Skin epidermis (tissue), 12 donors: ENCODE results near the gene HOXC4.
"Not testable (repeated sequence)": the region's sequence is repeated elsewhere in the genome, so short reads cannot be mapped to it uniquely, and the experiment has no call there.

ENCODE experiments used
- H3K27ac ChIP-seq, 21 experiments: fragments of 200-600 bp; sonication (generic) in 11 of 21; one replicate each; pipeline ENCODE4 v1.5.0; 2020; ENCODE audit warnings: mild to moderate bottlenecking in 3 of 21, inconsistent platforms in 2 of 21, moderate library complexity in 2 of 21
- H3K4me3 ChIP-seq, 7 experiments: fragments of 200-600 bp; sonication (generic) in 2 of 7; one replicate each; pipeline ENCODE4 v1.5.0; 2020; ENCODE audit warnings: inconsistent platforms in 2 of 7, mild to moderate bottlenecking in 2 of 7, moderate library complexity in 1 of 7

HOXC4 gene

GRCh38 chr12:54071942-54072341 is 18.3 kb downstream of the HOXC4 start:
- H3K27ac ChIP-seq = no peak overlapping the region
- H3K4me3 ChIP-seq = no peak overlapping the region

- H3K4me3 ChIP-seq = no peak overlapping the region
- no peak overlapping the region for H3K27ac ChIP-seq
Observed at GRCh38 chr12:54074308-54074707, 20.7 kb downstream of the HOXC4 start.

GRCh38 chr12:54075409-54075808 is 21.8 kb downstream of the HOXC4 start:
- no peak overlapping the region for H3K27ac ChIP-seq

GRCh38 chr12:54075974-54076373 is 22.3 kb downstream of the HOXC4 start:
- Histone ChIP-seq H3K4me3 (no peak overlapping the region), H3K27ac (no peak overlapping the region)

More at GRCh38 chr12:54075409-54075808, 21.8 kb downstream of the HOXC4 start:
- H3K4me3 ChIP-seq = no peak overlapping the region

- not testable (repeated sequence) for H3K4me3 ChIP-seq
- peak overlapping the region in 6 of 21 experiments; percentile 8 to 80 (median 30) for H3K27ac ChIP-seq
Observed at GRCh38 chr12:54077843-54078242, 24.2 kb downstream of the HOXC4 start.

GRCh38 chr12:54079115-54079514 is 25.5 kb downstream of the HOXC4 start:
- Histone ChIP-seq H3K4me3 (peak overlapping the region in 1 of 7 experiments; percentile 5), H3K27ac (peak overlapping the region in 7 of 21 experiments; percentile 31 to 87 (median 68))

GRCh38 chr12:54080008-54080924 is 26.6 kb downstream of the HOXC4 start:
- peak overlapping the region in 8 of 21 experiments; percentile 35 to 87 (median 60) for H3K27ac ChIP-seq

GRCh38 chr12:54081053-54081514 is 27.4 kb downstream of the HOXC4 start:
- H3K27ac ChIP-seq = peak overlapping the region in 4 of 21 experiments; percentile 8 to 83 (median 72)
- not testable (repeated sequence) for H3K4me3 ChIP-seq

More at GRCh38 chr12:54080008-54080924, 26.6 kb downstream of the HOXC4 start:
- not testable (repeated sequence) for H3K4me3 ChIP-seq

GRCh38 chr12:54081581-54082396 is 28.2 kb downstream of the HOXC4 start:
- Histone ChIP-seq H3K4me3 (peak overlapping the region in 1 of 7 experiments; percentile 16), H3K27ac (peak overlapping the region in 8 of 21 experiments; percentile 8 to 87 (median 67))

GRCh38 chr12:54082397-54082892 is 28.8 kb downstream of the HOXC4 start:
- H3K4me3 ChIP-seq = no peak overlapping the region
- peak overlapping the region in 5 of 21 experiments; percentile 8 to 87 (median 69) for H3K27ac ChIP-seq

GRCh38 chr12:54088011-54088410 is 34.4 kb downstream of the HOXC4 start:
- H3K27ac ChIP-seq, H3K4me3 ChIP-seq: not testable (repeated sequence)

- H3K27ac ChIP-seq, H3K4me3 ChIP-seq: not testable (repeated sequence)
Observed at GRCh38 chr12:54089465-54089864, 35.8 kb downstream of the HOXC4 start.

- H3K4me3 ChIP-seq, H3K27ac ChIP-seq: not testable (repeated sequence)
Observed at GRCh38 chr12:54090312-54090711, 36.7 kb downstream of the HOXC4 start.

GRCh38 chr12:54092943-54093342 is 39.3 kb downstream of the HOXC4 start:
- not testable (repeated sequence) for H3K27ac ChIP-seq, H3K4me3 ChIP-seq

GRCh38 chr12:54095928-54096327 is 42.3 kb downstream of the HOXC4 start:
- not testable (repeated sequence) for H3K27ac ChIP-seq, H3K4me3 ChIP-seq

- H3K4me3 ChIP-seq = not testable (repeated sequence)
Observed at GRCh38 chr12:54098644-54099043, 45.0 kb downstream of the HOXC4 start.

GRCh38 chr12:54100588-54100987 is 47.0 kb downstream of the HOXC4 start:
- H3K27ac ChIP-seq, H3K4me3 ChIP-seq: not testable (repeated sequence)

More at GRCh38 chr12:54098644-54099043, 45.0 kb downstream of the HOXC4 start:
- not testable (repeated sequence) for H3K27ac ChIP-seq

- not testable (repeated sequence) for H3K27ac ChIP-seq, H3K4me3 ChIP-seq
Observed at GRCh38 chr12:54102223-54102622, 48.6 kb downstream of the HOXC4 start.

GRCh38 chr12:54103827-54104226 is 50.2 kb downstream of the HOXC4 start:
- H3K27ac ChIP-seq, H3K4me3 ChIP-seq: not testable (repeated sequence)
